Hematopoietic multipotent progenitor cell (in vitro differentiated cells): ENCODE measurements around the gene HOXA10. TPM values are rescaled to one million over a fixed set of nuclear protein-coding genes. Genes with fewer than 3 reads are reported as not detected.

Experiments
- DNase-seq, 3 donors: peaks; one replicate each; pipeline ENCODE4 v3.0.0-alpha.2; 2011 to 2015; ENCODE audit warnings: low read depth in 2 of 3, low spot score in 2 of 3
- total RNA-seq: library from RNA; depleted of rRNA; stranded (reverse); fragments of >200 nt; gene quantifications from one replicate; pipeline ENCODE4 v1.2.3, GENCODE V29; 2012

Gene HOXA10
- total RNA-seq, 1 donor, result 19.4 TPM

DNA sequence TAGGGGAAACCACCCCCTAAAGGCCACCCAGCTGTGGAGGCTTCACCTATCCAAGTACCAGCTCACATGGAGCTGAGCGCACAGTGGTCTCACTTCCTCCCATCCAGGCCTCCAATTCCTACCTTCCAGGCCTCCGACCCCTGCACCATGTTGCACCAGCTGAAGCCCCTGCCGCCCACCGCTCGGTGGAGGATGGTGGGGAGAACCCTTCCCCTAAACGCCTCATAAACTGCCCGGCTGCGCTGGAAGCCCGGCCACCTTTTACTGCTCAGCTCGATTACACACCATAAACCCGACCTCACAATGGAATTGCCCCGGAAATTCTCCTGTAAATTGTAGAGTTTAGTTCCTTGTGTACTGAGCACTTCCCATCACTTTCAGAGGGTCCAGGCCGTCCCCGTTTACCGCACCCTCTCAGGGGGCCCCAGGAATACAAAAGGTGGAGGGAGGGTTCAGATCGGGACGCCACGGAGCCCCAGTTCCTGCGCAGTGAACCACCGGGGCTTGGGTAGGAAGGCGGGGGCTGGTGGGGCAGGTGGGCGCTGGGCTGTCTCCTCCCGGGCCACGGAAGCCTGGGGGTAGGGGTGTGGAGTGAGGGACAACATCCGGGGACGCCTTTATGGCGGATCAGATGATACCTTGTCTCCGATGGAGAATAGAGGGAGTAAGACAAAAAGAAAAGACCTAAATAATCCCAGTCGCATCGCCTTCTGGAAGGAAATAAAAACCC is 16.3 kb downstream of the HOXA10 start:
- DNase-seq, result no peak

DNA sequence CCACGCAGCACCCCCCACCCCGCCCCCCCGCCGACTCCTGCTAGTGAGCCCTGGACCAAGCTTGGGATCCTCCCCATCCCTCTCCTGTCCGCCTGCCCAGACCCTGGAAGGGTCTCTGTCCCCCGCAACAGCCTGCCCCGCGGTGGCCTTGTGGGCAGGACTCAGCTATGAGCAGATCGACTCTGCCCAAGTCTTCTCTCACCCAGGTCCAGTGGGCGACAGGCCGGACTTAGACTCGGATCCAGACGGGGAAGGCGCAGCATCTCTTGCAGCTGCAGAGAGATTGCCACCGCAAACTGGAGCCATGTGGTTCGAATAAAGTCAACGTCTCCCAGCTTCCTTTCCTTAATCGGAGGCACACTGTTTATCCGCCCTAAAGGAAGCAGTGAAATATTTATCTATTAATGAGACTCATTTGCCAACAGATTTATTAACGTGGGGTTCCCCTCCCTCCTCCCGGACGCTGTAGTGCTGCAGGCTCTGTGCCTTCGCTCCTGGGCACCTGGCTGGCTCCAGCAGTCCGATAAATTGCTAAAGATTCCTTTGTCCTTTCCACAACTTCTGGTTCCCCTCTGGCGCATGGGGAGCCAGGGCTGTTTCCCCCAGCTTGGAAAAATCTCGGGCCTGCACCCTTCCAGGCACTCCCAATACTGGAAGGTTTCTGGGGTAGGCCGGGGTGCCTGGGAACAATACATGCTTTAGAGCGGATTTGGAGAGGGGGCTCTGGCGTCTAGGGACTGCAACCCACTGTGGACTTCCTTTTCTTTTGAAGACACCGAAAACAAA is 17.0 kb downstream of the HOXA10 start:
- no peak for DNase-seq

DNA sequence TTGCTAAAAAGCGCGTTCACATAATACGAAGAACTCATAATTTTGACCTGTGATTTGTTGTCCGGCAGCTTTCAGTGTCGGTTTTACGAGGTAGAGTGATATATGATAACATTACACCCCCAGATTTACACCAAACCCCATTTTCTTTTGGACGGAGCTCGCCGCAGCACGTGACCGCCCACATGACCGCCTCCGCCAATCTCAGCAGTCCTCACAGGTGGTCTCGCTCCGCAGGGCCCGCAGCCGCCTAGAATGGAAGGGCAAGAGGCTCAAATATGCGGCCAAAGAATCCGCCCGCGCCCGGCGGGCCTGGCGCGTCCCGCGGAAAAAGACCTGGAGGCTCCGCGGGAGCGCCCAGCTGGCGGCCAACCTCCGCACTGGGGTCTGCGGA is 17.6 kb downstream of the HOXA10 start, which contains the start of gene HOXA7:
Gene HOXA7 (minus strand): TSS at position 168 of the 391 bp plus-strand sequence. CDS start 130 bp downstream, at position 38.
- peak in 2 of 3 donors; percentile 86 to 87 for DNase-seq

DNA sequence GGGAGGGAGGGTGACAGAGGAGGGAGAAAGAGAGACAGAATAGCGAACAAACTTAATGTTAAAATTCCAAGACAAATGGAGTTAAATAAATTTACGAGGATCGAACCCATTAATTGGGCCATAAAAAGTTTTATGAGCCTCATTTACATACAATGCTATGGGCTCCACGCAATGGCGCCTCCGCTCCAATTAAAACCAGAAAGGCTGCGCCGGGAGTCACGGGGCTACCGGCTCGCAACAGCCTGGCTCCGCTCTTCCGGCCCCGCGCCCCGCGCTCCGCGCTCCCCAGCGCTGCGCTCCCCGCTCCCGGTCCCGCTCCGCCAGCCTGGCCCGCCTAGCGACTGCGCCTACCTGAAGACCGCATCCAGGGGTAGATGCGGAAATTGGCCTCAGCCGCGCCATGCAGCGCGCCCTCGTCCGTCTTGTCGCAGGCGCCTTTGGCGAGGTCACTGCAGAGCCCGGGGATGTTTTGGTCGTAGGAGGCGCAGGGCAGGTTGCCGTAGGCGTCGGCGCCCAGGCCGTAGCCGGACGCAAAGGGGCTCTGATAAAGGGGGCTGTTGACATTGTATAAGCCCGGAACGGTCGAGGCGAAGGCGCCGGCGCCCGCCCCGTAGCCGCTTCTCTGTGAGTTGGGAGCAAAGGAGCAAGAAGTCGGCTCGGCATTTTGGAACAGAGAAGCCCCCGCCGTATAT is 18.2 kb downstream of the HOXA10 start:
- DNase-seq, result peak in 1 of 3 donors; percentile 62

DNA sequence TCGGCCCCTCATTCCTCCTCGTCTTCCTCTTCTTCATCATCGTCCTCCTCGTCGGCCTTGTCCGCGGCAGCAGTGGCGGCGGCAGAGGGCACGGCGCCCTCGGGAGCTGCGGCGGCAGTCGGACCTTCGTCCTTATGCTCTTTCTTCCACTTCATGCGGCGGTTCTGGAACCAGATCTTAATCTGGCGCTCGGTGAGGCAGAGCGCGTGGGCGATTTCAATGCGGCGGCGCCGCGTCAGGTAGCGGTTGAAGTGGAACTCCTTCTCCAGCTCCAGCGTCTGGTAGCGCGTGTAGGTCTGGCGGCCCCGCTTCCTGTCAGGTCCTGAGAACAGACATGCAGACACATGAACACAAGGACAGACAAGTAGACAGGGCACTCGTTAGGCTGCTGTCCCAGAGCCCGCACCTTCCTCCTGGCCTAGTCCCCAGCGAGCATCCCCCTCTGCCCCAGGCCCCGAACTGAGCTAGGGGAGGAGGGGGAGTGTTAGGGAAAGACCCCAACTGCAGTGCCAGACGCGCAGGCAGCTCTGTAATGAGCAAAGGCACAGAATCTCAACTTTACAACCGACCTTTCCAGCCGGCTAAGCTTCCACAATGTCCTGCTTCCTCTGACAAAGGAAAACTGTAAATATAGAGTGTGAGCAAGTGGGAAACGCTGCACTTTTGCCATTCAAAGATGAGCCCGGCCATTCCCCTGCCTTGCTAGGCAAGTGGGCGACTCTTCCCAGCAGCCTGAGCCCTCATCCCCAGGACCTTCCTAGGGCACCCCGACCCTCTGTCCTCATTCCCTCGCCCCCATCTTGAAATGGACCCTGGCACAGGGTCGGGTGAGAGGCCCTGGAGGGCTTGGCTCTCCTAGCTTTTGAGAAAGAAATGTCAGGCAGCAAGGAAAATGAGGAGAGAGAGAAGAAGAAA is 19.0 kb downstream of the HOXA10 start:
- no peak for DNase-seq

DNA sequence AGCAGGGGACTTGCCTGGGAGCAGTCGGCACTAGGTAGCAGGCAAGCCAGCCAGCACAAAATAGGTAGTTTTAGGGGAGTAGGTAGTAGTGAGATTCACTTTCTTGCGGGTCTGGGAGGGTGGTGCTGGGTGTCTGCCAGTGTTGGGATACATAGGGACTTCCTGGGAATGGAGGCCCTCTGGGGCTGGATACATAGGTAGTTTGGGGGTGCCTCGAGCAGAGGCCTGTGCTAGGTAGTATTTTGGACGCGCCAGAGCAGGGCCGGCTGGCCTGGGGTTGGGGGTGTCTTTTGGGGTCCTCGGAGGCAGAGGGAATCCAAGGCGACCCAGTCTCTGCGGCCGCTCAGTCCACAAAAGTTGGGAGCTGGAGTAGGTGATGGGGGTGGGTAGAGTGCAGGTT is 19.8 kb downstream of the HOXA10 start:
- no peak for DNase-seq

DNA sequence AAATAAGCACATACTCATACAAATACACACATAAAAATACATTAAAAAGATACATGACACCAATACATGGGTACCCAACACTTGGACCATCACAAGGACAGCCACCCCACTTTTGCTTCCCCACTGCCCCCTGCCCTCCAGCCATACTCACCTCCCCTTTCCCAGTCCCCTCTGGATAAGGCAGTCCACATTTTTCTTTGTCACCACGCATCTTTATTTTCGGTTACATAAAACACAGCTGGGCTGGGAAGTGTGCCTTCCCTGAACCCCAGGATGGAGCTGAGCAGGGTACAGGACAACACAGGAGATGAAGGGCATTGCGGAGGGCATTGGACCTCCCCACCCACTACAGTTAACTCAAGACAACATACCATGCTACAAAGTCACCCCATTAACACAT is 20.6 kb downstream of the HOXA10 start:
- DNase-seq, result no peak

DNA sequence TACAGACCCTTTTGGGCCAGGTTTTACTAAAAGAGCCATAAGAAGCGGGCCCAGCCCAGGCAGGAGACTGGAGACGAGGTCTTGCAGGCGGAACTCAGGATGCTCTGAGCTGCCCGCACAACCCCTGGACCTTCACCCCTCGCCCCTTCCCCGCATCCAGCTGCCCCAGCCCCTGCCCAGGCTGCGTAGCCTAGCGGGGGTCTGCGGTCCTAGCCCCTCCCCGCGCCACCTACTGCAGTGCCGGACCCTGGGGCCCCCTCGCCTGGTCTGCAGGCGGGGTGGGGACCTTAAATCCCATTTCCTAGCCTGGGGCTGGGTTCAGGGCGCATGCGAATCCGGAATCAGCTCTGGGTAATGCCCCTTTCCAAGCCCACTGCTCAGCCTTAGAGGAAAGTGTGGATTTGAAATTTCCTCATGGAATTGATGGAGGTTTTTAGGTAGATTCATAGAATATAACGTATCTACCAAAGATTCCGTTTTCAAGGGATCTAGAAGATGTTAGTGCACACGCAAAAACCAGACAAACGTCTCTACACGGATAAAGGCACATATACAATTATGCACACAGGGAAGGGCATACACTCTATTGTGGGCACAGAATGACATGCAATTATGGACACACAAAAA is 21.2 kb downstream of the HOXA10 start:
- DNase-seq, result no peak

DNA sequence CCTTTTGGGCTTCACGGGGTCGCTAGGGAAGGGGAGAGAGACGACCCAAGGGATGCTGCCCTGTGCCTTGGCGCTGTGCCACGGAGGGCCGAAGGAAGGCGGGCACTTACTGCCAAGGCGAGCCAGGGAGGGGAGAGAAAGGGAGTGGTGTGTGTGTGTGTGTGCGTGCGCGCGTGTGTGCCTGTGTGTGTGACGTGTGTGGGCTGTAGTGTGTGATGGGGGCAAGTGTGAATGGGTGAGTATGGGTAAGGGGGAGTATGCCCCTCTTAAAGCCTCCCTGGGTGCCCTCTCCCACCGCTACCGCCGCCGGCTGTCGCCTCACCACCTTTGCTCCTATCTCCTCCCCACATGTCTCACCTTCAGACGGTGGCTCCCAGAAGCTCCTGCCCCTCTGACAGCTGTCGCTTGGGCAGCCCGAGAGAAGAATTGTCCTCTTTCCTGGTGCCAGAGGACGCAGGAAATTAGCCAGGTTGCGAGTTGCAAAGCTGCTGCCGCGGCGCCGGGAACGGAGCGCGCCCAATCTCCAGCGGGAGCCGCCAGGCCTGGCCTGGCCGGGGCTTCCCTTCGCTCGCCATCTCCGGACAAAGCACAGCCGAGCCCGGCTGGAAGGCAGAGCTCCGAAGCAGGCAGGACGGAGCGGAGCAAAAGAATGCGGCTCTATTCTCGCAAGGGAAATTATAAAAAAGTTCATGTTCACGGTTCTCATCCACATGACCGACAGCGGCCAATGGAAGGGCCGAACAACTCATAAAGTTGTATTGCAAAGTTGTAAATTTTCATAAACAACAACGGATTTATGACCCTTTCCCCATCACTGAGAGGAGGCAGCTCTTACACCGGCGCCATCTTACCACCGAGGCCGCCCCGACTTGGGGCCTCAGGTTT is 21.9 kb downstream of the HOXA10 start, which contains the start of gene HOXA3:
Gene HOXA3 (minus strand): TSS at position 653 of the 885 bp plus-strand sequence. CDS start 41,943 bp downstream, outside the sequence.
- peak in 2 of 3 donors; percentile 87 to 92 for DNase-seq

DNA sequence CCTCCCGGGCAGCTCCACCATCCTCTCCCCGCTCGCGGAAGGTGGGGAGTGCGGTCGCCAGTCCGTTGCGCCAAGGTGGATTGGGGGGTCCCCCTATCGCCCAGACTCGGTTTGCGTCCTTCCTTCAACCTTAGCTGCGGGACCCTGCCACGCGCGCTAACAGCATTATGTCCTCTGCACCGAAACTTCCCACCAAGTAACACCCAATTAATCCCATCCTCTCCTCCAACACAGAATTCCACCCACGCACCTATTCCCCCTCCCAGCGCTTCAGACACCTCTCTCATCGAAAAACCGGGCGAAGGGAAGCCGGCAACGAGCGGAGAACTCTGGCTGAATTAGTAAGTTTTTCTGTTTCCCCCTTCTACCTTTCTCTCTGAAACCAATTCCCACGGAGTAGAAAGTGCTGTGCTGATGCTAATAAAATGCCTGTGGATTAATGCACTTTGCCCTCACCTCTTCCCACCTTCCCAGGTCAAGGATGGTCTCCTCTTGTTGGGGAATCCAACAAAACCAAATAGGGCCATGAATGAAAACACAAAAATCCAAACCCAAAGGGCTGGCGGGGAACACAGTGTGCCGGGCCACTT is 22.7 kb downstream of the HOXA10 start:
- no peak for DNase-seq

DNA sequence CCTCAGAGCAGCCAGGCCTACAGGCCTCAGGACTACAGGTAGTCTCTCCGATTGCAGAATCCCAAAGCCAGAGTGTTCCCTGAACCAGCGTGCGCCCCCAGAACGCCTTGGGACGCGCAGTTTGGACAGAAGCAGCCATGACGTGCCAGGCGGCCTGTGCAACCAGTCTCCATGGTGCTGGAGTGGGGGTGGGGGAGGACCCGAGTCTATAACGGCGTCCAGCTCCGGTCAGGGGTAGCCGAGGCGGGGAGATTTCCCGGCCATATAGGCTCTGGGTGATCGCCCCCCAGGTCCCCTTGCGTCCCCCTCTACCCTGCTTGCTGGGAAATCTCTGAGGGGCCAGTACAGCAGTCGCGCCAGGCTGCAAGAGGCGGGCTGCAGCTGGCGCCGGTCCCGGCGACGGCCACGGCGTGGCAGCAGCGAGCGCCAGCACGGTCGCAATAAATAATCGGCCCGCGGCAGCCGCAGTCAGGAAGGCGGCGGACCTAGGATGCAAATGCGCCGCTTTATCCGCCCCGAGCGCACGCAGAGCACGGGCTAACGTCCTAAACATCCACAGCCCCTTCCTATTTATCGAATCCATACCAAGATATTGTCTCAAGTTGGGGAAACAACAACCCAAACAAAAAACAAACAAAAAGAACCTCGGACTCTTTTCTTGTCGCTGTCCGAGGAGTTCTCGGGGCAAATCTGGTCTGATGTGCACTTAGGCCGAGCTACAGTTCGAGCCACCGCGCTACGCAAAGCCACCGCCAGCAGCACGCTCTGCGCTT is 23.4 kb downstream of the HOXA10 start:
- DNase-seq, result peak in 2 of 3 donors; percentile 83 to 85

DNA sequence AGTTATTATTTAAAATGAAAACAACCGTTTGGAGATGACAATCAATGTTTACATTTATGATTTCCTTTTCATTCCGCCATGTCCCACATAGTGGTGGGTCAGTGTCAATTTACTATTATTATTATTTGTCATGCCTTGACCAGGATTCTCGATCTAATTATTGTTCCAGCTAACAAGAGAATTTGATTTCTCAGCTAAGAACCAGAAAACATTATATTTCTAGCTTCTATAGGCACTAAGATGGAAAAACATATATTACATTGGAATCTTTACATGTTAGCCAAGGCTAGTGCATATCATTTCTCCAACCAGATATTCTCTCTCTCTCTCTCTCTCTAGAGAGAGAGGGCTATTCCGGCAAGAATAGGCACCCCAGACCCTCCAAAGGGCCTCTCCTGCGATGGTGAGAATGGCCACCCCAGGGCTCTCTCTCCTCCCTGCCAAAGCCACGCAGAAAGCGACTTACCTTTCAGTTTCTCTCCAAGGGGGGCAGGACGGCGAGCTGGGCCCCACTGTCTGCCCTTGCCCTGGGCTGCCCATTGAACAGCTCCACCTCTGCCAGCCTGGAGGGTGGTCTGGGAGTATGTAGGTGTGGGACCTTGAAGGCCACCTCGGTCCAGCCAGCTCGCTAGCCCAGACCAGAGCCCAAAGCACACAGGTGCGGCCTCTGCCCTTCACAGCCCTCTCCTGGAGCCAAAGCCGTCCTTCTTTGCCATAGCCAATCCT is 24.1 kb downstream of the HOXA10 start:
- no peak for DNase-seq

DNA sequence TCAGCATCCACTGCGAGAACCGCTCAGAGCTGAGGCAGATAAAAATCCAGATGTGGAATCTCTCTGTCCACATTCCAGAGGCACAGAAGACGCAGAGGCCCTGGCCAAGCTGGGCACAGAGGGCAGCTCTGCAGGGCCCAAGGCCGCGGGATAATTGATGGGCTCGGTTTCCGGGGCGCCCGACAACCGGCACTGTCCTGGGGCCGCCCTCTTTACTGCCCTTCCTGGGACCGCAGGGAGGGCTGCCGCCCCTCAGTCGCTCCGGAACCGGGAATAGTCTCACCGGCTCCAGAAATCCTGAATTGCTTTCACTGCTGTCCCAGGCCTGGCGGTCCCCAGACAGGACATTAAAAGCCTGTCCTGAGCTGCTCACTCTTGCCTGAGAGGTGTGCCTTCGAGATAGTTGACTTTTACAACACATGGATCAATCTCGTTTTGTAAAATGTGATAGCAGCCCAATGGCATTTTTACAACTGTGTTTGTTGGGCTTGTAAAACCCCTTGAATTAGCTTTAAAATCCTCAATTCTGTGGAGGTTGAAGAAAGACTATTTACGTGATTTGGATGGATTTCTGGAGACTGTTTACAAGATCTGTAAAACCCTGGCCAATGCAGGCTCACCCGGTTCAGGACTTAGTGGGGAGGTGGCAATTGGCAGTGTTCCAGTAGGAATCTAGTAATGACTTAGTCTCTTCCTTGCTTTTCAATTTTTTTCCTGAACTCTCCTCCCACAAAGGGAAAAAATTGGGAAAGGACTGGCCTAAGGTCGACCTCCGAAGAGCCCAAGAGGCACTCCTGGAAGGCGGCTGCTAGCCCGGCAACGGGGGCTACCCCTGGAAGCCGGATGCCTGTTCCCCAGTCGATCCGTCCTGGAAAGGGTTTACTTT is 25.1 kb downstream of the HOXA10 start:
- no peak for DNase-seq

DNA sequence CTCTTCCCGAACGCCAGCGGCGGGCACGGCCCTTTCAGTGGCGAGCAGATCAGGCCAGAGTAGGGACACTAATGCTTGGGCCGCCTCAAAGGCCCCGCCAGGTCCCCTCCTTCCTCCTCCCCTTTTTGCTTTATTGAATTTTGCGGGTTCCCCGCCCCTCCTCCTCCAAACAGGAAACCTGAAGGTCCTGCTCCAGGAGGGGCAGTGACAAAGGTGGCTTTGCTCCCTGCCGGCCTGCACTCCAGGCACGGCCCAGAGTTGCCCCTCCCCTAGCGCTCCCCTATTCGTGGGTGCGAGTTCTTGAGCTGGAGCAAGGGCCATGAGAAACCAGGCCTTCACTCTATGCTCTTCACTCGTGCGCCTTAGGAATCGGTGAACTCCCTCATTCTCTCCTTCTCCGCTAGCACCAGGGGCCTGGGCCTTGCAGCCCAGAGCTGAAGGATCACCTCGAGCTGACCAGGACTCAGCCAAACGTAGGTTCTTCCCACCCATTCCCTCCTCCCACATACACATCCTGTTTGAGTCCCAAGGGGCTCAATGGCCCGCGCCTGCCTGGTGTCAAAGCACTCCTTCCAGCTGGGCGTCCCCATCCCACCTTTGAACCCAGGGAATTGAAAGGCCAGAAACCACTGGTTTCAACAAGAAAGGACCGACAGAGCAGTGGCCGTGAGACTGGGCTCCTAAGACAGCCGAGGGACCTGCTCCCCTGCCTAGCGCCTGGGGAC is 25.9 kb downstream of the HOXA10 start:
- DNase-seq, result no peak
